Measurements from ENCODE around the gene CDH22. TPM values are rescaled to one million over a fixed set of nuclear protein-coding genes. Genes with fewer than 3 reads are reported as not detected.

Gene CDH22, protein sequence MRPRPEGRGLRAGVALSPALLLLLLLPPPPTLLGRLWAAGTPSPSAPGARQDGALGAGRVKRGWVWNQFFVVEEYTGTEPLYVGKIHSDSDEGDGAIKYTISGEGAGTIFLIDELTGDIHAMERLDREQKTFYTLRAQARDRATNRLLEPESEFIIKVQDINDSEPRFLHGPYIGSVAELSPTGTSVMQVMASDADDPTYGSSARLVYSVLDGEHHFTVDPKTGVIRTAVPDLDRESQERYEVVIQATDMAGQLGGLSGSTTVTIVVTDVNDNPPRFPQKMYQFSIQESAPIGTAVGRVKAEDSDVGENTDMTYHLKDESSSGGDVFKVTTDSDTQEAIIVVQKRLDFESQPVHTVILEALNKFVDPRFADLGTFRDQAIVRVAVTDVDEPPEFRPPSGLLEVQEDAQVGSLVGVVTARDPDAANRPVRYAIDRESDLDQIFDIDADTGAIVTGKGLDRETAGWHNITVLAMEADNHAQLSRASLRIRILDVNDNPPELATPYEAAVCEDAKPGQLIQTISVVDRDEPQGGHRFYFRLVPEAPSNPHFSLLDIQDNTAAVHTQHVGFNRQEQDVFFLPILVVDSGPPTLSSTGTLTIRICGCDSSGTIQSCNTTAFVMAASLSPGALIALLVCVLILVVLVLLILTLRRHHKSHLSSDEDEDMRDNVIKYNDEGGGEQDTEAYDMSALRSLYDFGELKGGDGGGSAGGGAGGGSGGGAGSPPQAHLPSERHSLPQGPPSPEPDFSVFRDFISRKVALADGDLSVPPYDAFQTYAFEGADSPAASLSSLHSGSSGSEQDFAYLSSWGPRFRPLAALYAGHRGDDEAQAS
- 2.0 TPM for total RNA-seq

DNA sequence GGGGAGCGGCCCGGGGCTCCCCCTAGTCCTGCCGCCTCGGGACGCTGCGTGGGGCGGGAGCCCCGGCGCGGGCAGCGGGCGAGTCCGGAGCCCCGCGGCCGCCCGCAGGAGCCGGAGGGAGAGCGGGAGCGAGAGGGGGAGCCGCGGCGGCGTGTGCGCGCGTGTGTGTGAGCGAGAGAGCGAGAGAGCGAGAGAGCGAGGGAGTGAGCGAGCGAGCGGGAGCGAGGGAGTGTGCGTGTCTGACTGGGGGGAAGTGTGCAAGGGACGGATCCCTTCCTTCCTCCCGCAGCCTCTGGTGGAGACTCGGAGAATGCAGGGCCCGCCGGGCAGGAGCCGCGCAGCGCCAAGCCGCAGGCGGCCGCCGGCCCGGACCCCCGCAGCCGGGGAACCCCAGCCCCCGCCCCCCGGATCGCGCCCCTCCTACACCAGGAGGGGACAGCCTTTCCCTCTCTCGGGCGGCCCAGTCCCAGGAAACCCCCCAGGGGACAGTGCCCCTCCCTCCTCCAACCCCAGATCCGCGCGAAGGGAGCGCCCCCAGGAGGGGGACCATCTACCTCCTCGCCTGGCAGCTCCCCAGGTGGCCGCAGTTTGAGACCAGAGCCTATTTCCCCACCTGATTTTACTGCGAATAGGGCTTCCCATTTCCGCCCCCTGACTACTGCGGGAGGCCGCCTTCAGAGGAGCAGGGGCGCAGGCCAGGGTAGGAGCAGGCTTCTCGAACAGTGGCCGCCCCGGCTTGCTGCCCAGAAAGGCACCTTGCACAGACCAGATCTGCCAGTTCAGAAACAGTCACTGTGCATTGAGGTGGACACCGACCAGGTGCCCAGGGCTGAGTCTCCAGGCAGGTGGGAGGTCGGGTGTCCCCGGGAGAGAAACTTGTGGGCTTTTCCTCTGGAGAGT lies at the start of gene CDH22:
Gene CDH22 (minus strand): TSS at position 241 of the 900 bp plus-strand sequence. CDS start 57,204 bp downstream, outside the sequence.
- FAIRE-seq (no peak), DNase-seq (ENCODE audit: low spot score in 2 of 2) (peak; percentile 79 to 80)

- peak in 1 of 2 donors; percentile 56 for DNase-seq (ENCODE audit: low spot score in 2 of 2)
These were observed 48.8 kb upstream of the CDH22 start for GRCh38 chr20:46357030-46357514.

GRCh38 chr20:46356195-46357029 lies 48.1 kb upstream of the CDH22 start:
- DNase-seq (ENCODE audit: low spot score in 2 of 2), result no peak
- no peak for FAIRE-seq

More at GRCh38 chr20:46357030-46357514, 48.8 kb upstream of the CDH22 start:
- FAIRE-seq, result no peak

DNA sequence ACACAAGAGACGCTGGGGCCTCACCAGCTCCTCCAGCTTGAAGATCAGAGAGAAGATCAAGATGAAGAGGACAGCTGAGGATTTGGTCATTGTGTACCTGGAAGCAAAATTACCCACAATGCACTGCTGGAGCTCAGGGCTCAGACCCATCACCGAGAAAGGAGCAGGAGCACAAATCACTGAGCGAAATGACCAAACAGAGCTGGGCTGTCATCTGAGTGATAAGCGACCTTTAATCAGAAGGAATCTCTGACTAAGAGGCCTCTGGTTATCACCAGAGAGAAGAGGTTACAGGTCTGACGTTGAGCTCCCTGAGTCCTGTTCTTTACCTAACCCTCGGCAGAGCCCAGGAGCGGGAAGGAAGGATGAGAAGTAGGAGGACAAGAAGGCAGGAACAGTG lies 47.5 kb upstream of the CDH22 start:
- DNase-seq (ENCODE audit: low spot score in 2 of 2) (no peak), FAIRE-seq (no peak)

DNA sequence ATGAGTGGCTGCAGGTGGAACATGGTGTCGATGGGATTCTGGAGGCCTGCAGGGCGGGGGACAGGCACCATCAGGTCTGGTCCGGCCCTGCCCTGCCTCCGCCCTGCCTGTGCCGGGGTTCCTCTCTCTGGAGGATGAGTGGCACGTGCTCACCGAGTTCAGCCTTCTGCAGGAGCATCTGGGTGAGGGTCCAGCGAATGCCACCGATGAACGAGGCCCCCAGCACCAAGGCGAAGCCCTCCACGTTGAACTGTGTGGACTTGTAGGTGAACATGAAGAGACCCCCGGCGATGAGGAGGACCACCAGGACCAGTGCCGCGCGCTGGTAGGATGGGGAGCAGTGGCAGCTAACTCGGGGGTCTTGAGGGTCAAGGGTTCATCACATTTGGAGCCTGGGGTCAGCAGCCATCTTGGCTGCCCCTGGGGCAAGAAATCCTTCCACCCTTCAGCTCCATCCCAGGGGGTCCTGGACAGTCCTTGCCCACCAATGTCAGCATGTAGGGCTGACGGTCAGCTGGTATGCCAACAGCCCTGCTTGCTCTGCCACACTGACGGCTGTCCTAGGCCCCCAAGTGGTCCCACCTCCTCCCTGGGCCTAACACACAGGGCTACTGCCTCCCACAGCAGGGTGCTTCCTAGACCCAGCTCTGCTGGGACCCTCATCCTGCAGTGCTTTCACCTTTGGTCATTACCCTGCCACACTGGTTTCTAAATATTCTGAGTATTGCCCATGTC lies 46.8 kb upstream of the CDH22 start:
- FAIRE-seq (no peak), DNase-seq (ENCODE audit: low spot score in 2 of 2) (no peak)

- FAIRE-seq (no peak), DNase-seq (ENCODE audit: low spot score in 2 of 2) (no peak)
These were observed 45.9 kb upstream of the CDH22 start for GRCh38 chr20:46354207-46354555.

DNA sequence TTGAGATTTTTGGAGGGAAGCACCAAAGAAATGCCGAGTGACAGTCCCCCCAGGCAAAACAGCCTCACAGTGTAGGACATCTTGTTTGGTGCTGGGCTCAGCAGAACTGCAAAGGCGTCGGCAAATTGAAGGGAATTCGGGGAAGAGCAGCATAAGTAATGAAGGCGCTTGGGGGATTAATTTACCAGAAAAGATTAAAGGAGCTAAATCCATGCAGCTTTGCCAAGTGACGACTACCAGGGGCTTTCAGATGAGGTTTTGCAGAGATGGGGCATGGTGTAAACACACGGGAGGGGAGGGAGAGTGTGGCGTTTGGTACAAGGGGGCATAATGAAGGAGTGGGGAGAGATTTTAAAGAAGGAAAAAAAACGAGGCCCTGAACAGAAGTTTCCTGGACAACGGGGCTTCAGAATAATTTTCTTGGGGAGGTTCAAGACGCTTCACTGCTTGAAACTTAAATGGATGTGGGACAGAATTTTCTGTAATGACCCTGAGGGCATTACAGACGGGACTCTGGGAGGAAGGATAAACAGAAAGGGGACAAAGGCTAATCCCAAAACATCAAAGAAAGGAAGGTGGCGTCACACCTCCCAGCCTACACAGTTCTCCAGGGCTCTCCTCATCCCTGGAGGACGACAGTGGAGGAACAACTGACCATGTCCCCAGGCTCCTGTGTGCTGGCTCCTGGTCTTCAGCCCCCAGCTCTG lies 45.4 kb upstream of the CDH22 start:
- DNase-seq (ENCODE audit: low spot score in 2 of 2) (no peak), FAIRE-seq (no peak)

GRCh38 chr20:46352370-46352938 lies 44.2 kb upstream of the CDH22 start:
- DNase-seq (ENCODE audit: low spot score in 2 of 2), result no peak
- FAIRE-seq, result no peak

GRCh38 chr20:46351357-46352058 lies 43.2 kb upstream of the CDH22 start:
- no peak for DNase-seq (ENCODE audit: low spot score in 2 of 2)
- FAIRE-seq, result no peak

GRCh38 chr20:46350986-46351267 lies 42.6 kb upstream of the CDH22 start:
- FAIRE-seq (no peak), DNase-seq (ENCODE audit: low spot score in 2 of 2) (no peak)

DNA sequence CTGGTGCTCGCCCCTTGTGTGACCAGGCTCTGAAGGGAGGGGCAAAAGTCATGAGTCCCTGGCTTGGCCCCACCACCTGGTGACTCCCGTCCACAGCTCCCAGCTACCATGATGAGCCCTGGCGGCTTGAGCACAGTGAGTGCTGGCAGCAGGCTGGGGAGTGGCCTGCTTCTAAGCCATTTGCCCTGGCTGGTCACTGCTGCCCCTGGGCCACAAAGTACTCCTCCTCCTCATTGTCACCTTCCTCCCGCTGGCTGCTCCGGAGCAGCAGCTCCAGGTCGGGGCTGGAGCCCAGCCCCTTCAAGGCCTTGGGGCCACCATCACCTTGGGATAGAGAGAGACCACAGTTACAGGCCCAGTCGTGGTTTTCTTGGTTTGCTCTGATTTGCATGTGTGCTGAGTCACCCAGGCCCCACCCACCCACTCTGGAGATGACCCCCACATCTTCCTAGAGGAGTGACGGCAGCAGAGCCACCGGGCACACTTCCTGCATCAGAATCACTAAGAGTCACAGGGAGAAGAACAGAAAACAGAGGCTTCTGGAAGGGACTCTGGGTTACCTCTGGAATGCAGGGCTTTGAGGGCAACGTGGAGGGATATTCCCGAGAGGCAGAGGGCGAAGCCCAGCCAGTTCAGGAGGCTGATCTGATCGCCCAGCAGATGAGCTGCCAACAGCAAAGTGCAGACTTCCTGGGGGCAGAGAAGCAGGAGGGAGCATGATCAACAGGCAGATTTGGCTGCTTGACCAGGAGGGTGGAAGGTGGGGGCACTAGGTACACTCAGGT lies 42.1 kb upstream of the CDH22 start:
- FAIRE-seq (no peak), DNase-seq (ENCODE audit: low spot score in 2 of 2) (no peak)

GRCh38 chr20:46349742-46350056 lies 41.4 kb upstream of the CDH22 start:
- DNase-seq (ENCODE audit: low spot score in 2 of 2) (no peak), FAIRE-seq (no peak)

GRCh38 chr20:46349035-46349741 lies 40.9 kb upstream of the CDH22 start:
- no peak for FAIRE-seq
- peak; percentile 45 to 75 for DNase-seq (ENCODE audit: low spot score in 2 of 2)

GRCh38 chr20:46347841-46348803 lies 39.8 kb upstream of the CDH22 start:
- no peak for DNase-seq (ENCODE audit: low spot score in 2 of 2)
- FAIRE-seq, result no peak

GRCh38 chr20:46346770-46347169 lies 38.5 kb upstream of the CDH22 start:
- DNase-seq (ENCODE audit: low spot score in 2 of 2) (no peak), FAIRE-seq (no peak)

All from frontal cortex (tissue), 4 donors.